Caco-2 (cell line): Measurements from ENCODE around the gene SHANK3. TPM values are rescaled to one million over a fixed set of nuclear protein-coding genes. Genes with fewer than 3 reads are reported as not detected.

ENCODE experiments used
- BruUV-seq: library from RNA; stranded (reverse); fragments of 400-500 nt; replicated peaks from 2 replicates; lab custom pipeline; 2021; lab: Mats Ljungman, UMichigan
- CTCF ChIA-PET: fragments of 300-600 bp; sonication (Branson Sonifier 250); formaldehyde crosslinking; loops from one replicate; lab custom pipeline; 2022; ENCODE audit warnings: antibody characterized with exemption; lab: Charles Lee
- POLR2A ChIA-PET: fragments of 300-600 bp; sonication (Branson Sonifier 250); formaldehyde crosslinking; loops from one replicate; lab custom pipeline; 2022; ENCODE audit warnings: antibody characterized with exemption; lab: Charles Lee
- DNase-seq, 2 experiments: peaks; one replicate each; pipeline versions ENCODE4 v3.0.0 to v3.0.0-alpha.2; 2020 to 2022
- H3K27me3 ChIP-seq: replicated peaks from 2 replicates; pipeline ENCODE4 v1.6.0; 2011; ENCODE audit warnings: low read length; ENCODE audit not compliant: control insufficient read depth, insufficient read depth
- H3K36me3 ChIP-seq: 2 replicates; pipeline ENCODE4 v1.5.1; 2011; ENCODE audit warnings: low read length; ENCODE audit not compliant: control insufficient read depth, insufficient read depth
- H3K4me1 ChIP-seq: fragments of 250-450 bp; sonication (Bioruptor Pico); 2 replicates; pipeline ENCODE4 v1.5.1; 2020; ENCODE audit warnings: mild to moderate bottlenecking
- H3K4me3 ChIP-seq: 2 replicates; pipeline ENCODE4 v1.5.1; 2011; ENCODE audit warnings: low read depth, mild to moderate bottlenecking, control low read depth, low read length
- H3K9me3 ChIP-seq: fragments of 250-450 bp; sonication (Bioruptor Pico); 2 replicates; pipeline ENCODE4 v1.5.1; 2020; ENCODE audit warnings: mild to moderate bottlenecking, moderate library complexity
- H3K27ac Mint-ChIP-seq: one replicate; pipeline ENCODE4 v1.8.0; 2022; ENCODE audit warnings: mixed read lengths; ENCODE audit not compliant: unreplicated experiment
- H3K27me3 Mint-ChIP-seq: one replicate; pipeline ENCODE4 v1.8.0; 2022; ENCODE audit warnings: mixed read lengths; ENCODE audit not compliant: insufficient read depth, unreplicated experiment
- H3K36me3 Mint-ChIP-seq: one replicate; pipeline ENCODE4 v1.8.0; 2022; ENCODE audit warnings: mild to moderate bottlenecking, mixed read lengths; ENCODE audit not compliant: insufficient read depth, unreplicated experiment
- H3K4me1 Mint-ChIP-seq: one replicate; pipeline ENCODE4 v1.8.0; 2022; ENCODE audit warnings: low read depth, mixed read lengths; ENCODE audit not compliant: unreplicated experiment
- H3K4me3 Mint-ChIP-seq: one replicate; pipeline ENCODE4 v1.8.0; 2022; ENCODE audit warnings: mild to moderate bottlenecking, moderate library complexity, mixed read lengths; ENCODE audit not compliant: unreplicated experiment
- H3K9me3 Mint-ChIP-seq: one replicate; pipeline ENCODE4 v1.8.0; 2022; ENCODE audit warnings: mixed read lengths; ENCODE audit not compliant: unreplicated experiment
- intact Hi-C: fragments of 100-400 bp; cut with micrococcal nuclease; formaldehyde crosslinking; loops from one replicate; pipeline ENCODE4 v1.10.0; 2022; ENCODE audit not compliant: unreplicated experiment
- total RNA-seq: library from RNA; stranded (reverse); gene quantifications from 2 replicates; pipeline ENCODE4 v1.2.3, GENCODE V29; 2022
- TF ChIP-seq, protein P1 (sequence below), 2 experiments: fragments of 200-600 bp in 1 of 2; IDR thresholded peaks; 1 replicate in 1 of 2; 2 replicates in 1 of 2; pipeline versions ENCODE4 v1.5.1 to v1.8.0; 2011 to 2022; ENCODE audit warnings: antibody characterized with exemption in 1 of 2, control low read depth in 1 of 2, inconsistent platforms in 1 of 2, low read depth in 1 of 2, low read length in 1 of 2, mild to moderate bottlenecking in 1 of 2, moderate library complexity in 1 of 2; ENCODE audit not compliant: insufficient read depth in 1 of 2, severe bottlenecking in 1 of 2, unreplicated experiment in 1 of 2

The SHANK3 gene
- total RNA-seq, 1 experiment from 2014 or later: 4.3 TPM

DNA sequence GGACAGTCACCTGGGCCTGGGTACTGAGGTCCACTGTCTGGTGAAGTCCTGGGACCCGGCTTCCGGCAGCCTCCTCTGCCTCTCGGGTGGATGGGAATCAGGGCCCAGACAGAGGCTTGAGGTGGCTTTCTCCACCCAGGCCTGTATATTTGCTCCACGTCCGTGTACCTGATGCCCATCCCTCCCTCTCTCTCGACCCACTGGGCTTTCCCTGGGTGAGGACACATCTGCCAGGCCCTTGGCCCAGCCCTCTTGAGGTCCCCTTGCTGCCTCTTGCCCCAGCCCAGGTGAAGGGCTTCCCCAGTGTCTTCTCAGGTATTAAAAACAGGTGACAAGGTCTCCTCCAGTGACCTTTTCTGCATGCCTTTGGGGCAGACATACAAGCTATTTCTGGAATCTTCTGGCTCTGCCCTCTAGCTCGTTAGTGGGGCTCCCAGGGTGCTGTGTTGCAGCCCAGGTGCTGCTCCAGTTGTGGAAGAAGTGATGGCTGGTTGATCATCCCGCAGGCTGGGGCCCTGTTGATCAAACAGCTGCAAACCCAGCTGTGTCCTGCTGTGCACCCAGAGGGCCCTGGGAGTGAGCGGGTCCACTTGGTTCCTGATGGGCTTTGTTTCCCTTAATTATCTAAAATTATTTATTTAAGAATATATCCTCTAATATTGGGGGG, 39.9 kb downstream of the SHANK3 start:
- Mint-ChIP-seq H3K27ac (no peak overlapping the region), H3K9me3 (no peaks in the 10 kb centered on the region), H3K4me3 (no peak overlapping the region), H3K36me3 (peaks cover 6% of the 10 kb centered on the region), H3K4me1 (no peaks in the 10 kb centered on the region), H3K27me3 (no peaks in the 10 kb centered on the region)
- Histone ChIP-seq H3K27me3 (no peaks in the 10 kb centered on the region), H3K9me3 (no peaks in the 10 kb centered on the region), H3K36me3 (no peaks in the 10 kb centered on the region), H3K4me3 (no peak overlapping the region), H3K4me1 (no peaks in the 10 kb centered on the region)
- intact Hi-C loops: no loop called here
- BruUV-seq: no TSS peak
- TF ChIP-seq, protein P1, sequence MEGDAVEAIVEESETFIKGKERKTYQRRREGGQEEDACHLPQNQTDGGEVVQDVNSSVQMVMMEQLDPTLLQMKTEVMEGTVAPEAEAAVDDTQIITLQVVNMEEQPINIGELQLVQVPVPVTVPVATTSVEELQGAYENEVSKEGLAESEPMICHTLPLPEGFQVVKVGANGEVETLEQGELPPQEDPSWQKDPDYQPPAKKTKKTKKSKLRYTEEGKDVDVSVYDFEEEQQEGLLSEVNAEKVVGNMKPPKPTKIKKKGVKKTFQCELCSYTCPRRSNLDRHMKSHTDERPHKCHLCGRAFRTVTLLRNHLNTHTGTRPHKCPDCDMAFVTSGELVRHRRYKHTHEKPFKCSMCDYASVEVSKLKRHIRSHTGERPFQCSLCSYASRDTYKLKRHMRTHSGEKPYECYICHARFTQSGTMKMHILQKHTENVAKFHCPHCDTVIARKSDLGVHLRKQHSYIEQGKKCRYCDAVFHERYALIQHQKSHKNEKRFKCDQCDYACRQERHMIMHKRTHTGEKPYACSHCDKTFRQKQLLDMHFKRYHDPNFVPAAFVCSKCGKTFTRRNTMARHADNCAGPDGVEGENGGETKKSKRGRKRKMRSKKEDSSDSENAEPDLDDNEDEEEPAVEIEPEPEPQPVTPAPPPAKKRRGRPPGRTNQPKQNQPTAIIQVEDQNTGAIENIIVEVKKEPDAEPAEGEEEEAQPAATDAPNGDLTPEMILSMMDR (IDR thresholded peaks at IDR 0.05; ENCODE audit: insufficient read depth in 1 of 2, low read depth in 1 of 2, low read length in 1 of 2, severe bottlenecking in 1 of 2, unreplicated experiment in 1 of 2): no peak
- DNase-seq: no peak
- POLR2A ChIA-PET: no interaction called here
- CTCF ChIA-PET: interaction anchor here (1.1 kb wide), 1 partner anchor 12 kb away, joined by 3 read pairs; no protein-coding TSS in a partner anchor

DNA sequence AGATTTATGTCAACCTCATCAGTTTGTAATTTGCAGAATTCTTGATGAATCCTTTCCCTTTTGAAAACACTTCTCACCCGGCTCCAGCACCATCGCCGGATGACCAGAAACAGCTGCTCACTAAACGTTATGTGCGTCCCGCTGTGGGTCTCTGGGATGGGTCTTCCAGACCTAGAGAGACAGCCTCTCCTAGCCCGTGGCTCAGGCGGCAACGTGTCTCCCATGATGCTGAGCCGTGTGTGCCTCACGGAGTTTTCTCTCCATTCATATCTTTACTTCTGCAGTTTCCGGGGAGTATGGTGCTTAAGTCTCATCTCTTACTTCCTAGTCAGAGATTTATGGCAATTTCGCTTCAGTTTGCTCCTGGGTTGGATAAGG, 40.4 kb downstream of the SHANK3 start:
- POLR2A ChIA-PET: no interaction called here
- H3K27me3 ChIP-seq: no peaks in the 10 kb centered on the region
- Mint-ChIP-seq H3K27me3 (no peaks in the 10 kb centered on the region), H3K4me3 (no peak overlapping the region), H3K27ac (no peak overlapping the region), H3K9me3 (no peaks in the 10 kb centered on the region), H3K36me3 (peaks cover 5% of the 10 kb centered on the region), H3K4me1 (no peaks in the 10 kb centered on the region)
- no peak for DNase-seq
- CTCF ChIA-PET: interaction anchor here (1.1 kb wide), 1 partner anchor 13 kb away, joined by 3 read pairs; no protein-coding TSS in a partner anchor
- H3K4me3 ChIP-seq: no peak overlapping the region
- TF ChIP-seq, protein P1 (IDR thresholded peaks at IDR 0.05; ENCODE audit: insufficient read depth in 1 of 2, low read depth in 1 of 2, low read length in 1 of 2, severe bottlenecking in 1 of 2, unreplicated experiment in 1 of 2): no peak
- no TSS peak for BruUV-seq
- intact Hi-C loops: no loop called here
- no peaks in the 10 kb centered on the region for H3K36me3 ChIP-seq
- no peaks in the 10 kb centered on the region for H3K9me3 ChIP-seq
- H3K4me1 ChIP-seq: no peaks in the 10 kb centered on the region

DNA sequence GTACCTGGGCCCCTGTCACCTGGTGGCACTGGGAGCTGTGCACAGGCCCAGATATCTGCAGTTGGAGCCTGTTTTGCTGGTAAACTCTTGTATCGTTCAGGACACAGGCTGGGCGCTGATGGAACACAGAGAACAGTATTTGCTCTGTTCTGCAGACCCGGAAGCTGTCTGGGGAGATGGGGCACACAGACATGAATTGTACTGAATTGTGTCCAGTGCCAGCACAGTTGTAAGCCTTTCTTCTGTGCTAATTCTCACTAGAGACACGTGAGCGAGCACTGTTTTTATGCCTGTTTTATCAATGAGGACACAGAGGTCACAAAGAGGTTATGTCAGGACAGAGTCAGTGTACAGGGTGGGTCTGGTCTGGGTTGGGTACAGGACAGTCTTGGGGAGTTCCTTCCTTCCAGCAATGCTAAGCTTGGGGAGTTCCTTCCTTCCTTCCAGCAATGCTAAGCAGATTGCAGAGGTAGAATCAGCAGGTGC, 41.0 kb downstream of the SHANK3 start:
- H3K9me3 Mint-ChIP-seq: no peaks in the 10 kb centered on the region
- H3K4me3 ChIP-seq: no peak overlapping the region

More for the DNA sequence above, 41.0 kb downstream of the SHANK3 start:
- H3K4me1 ChIP-seq: no peaks in the 10 kb centered on the region
- intact Hi-C loops: no loop called here
- CTCF ChIA-PET: no interaction called here
- POLR2A ChIA-PET: no interaction called here
- H3K36me3 Mint-ChIP-seq: no peaks in the 10 kb centered on the region
- no TSS peak for BruUV-seq
- no peaks in the 10 kb centered on the region for H3K4me1 Mint-ChIP-seq
- H3K36me3 ChIP-seq: no peaks in the 10 kb centered on the region
- TF ChIP-seq, protein P1 (IDR thresholded peaks at IDR 0.05; ENCODE audit: insufficient read depth in 1 of 2, low read depth in 1 of 2, low read length in 1 of 2, severe bottlenecking in 1 of 2, unreplicated experiment in 1 of 2): no peak
- H3K27ac Mint-ChIP-seq: no peak overlapping the region
- DNase-seq: no peak
- H3K9me3 ChIP-seq: no peaks in the 10 kb centered on the region
- no peaks in the 10 kb centered on the region for H3K27me3 Mint-ChIP-seq
- H3K4me3 Mint-ChIP-seq: no peak overlapping the region
- H3K27me3 ChIP-seq: no peaks in the 10 kb centered on the region
